B cell (primary cell): Measurements from ENCODE around the gene GPR156. TPM values are rescaled to one million over a fixed set of nuclear protein-coding genes. Genes with fewer than 3 reads are reported as not detected.

Source experiments
- ATAC-seq: fragments of 200-7000 bp; cut with Tn5 transposase; one replicate; pipeline ENCODE4 v1.10.0; 2021; ENCODE audit warnings: low read depth, mild to moderate bottlenecking, moderate number of reproducible peaks, moderate library complexity
- CTCF ChIA-PET: fragments of 350-600 bp; sonication (Branson Sonifier 250); formaldehyde crosslinking; loops from one replicate; lab custom pipeline; 2021; ENCODE audit warnings: antibody characterized with exemption, inconsistent platforms; lab: Charles Lee
- POLR2A ChIA-PET: fragments of 350-600 bp; sonication (Branson Sonifier 250); formaldehyde crosslinking; loops from one replicate; lab custom pipeline; 2021; ENCODE audit warnings: antibody characterized with exemption; lab: Charles Lee
- DNase-seq: peaks from one replicate; pipeline ENCODE4 v3.0.0; 2013
- H2AFZ ChIP-seq: 2 replicates; pipeline ENCODE4 v1.6.1; 2012; ENCODE audit warnings: mild to moderate bottlenecking, low read depth, low read length; ENCODE audit not compliant: insufficient read depth, poor library complexity, severe bottlenecking
- H3K27ac ChIP-seq, 2 donors: 1 replicate in 1 of 2; 2 replicates in 1 of 2; pipeline ENCODE4 v1.5.1; 2012 to 2013; ENCODE audit warnings: low read length in 2 of 2, mild to moderate bottlenecking in 2 of 2, moderate library complexity in 1 of 2
- H3K27me3 ChIP-seq, 4 experiments: fragments of 200-600 bp in 1 of 4; sonication (generic) in 1 of 4; replicated peaks in 1 of 4; 1 replicate in 2 of 4; 2 replicates in 2 of 4; pipeline versions ENCODE4 v1.6.1 to v1.7.0; 2013 to 2016; ENCODE audit warnings: low read length in 3 of 4, mild to moderate bottlenecking in 2 of 4, mixed read lengths in 1 of 4, moderate library complexity in 1 of 4; ENCODE audit not compliant: insufficient read depth in 4 of 4, control insufficient read depth in 3 of 4; ENCODE audit errors: control extremely low read depth in 1 of 4
- H3K36me3 ChIP-seq, 2 experiments: replicated peaks in 1 of 2; 1 replicate in 1 of 2; 2 replicates in 1 of 2; pipeline versions ENCODE4 v1.6.1 to v1.7.1; 2013; ENCODE audit warnings: low read length in 1 of 2; ENCODE audit not compliant: insufficient read depth in 2 of 2, control insufficient read depth in 1 of 2; ENCODE audit errors: control extremely low read depth in 1 of 2, extremely low read depth in 1 of 2
- H3K4me1 ChIP-seq, 2 donors: fragments of 200-600 bp in 1 of 2; sonication (generic) in 1 of 2; 1 replicate in 1 of 2; 2 replicates in 1 of 2; pipeline versions ENCODE4 v1.5.1 to v1.6.1; 2013 to 2017; ENCODE audit warnings: low read length in 2 of 2; ENCODE audit not compliant: control insufficient read depth in 2 of 2, insufficient read depth in 2 of 2
- H3K4me2 ChIP-seq: replicated peaks from 2 replicates; pipeline ENCODE3; 2012; ENCODE audit warnings: mild to moderate bottlenecking, low read depth, low read length; ENCODE audit not compliant: poor library complexity, severe bottlenecking
- H3K4me3 ChIP-seq, 5 experiments: fragments of 200-600 bp in 1 of 5; sonication (generic) in 1 of 5; 1 replicate in 3 of 5; 2 replicates in 2 of 5; pipeline versions ENCODE4 v1.5.1 to v1.7.0; 2011 to 2016; ENCODE audit warnings: low read length in 4 of 5, mild to moderate bottlenecking in 4 of 5, low read depth in 2 of 5, control low read depth in 1 of 5, moderate library complexity in 1 of 5; ENCODE audit not compliant: insufficient read depth in 1 of 5; ENCODE audit errors: control extremely low read depth in 1 of 5, extremely low read depth in 1 of 5
- H3K79me2 ChIP-seq: fragments of 200-600 bp; sonication (generic); one replicate; pipeline ENCODE4 v1.6.0; 2016; ENCODE audit warnings: low read length; ENCODE audit not compliant: control insufficient read depth, insufficient read depth
- H3K9ac ChIP-seq: fragments of 200-600 bp; sonication (generic); 2 replicates; pipeline ENCODE4 v1.6.1; 2017; ENCODE audit warnings: mild to moderate bottlenecking, low read length, moderate library complexity
- H3K9me3 ChIP-seq, 3 donors: one replicate each; pipeline versions ENCODE4 v1.6.1 to v1.7.1; 2013; ENCODE audit warnings: low read length in 2 of 3; ENCODE audit not compliant: control insufficient read depth in 2 of 3, insufficient read depth in 1 of 3; ENCODE audit errors: control extremely low read depth in 1 of 3
- H4K20me1 ChIP-seq: 2 replicates; pipeline ENCODE4 v1.6.0; 2012; ENCODE audit warnings: mild to moderate bottlenecking, low read length; ENCODE audit not compliant: insufficient read depth, control insufficient read depth, poor library complexity, severe bottlenecking
- H3K27ac Mint-ChIP-seq: one replicate; pipeline ENCODE4 v1.8.0; 2021; ENCODE audit warnings: mixed read lengths
- H3K27me3 Mint-ChIP-seq: one replicate; pipeline ENCODE4 v1.8.0; 2021; ENCODE audit warnings: mixed read lengths
- H3K4me1 Mint-ChIP-seq: one replicate; pipeline ENCODE4 v1.8.0; 2021; ENCODE audit warnings: mixed read lengths
- H3K4me3 Mint-ChIP-seq: one replicate; pipeline ENCODE4 v1.8.0; 2021; ENCODE audit warnings: mixed read lengths
- H3K9me3 Mint-ChIP-seq: one replicate; pipeline ENCODE4 v1.8.0; 2022; ENCODE audit warnings: mixed read lengths; ENCODE audit not compliant: insufficient read depth
- CTCF ChIP-seq: fragments of 200-600 bp; IDR thresholded peaks from one replicate; pipeline ENCODE4 v1.8.0; 2022; ENCODE audit warnings: antibody characterized with exemption, mild to moderate bottlenecking
- EZH2 ChIP-seq: IDR thresholded peaks from 2 replicates; pipeline ENCODE4 v1.6.1; 2012; ENCODE audit warnings: borderline replicate concordance, low read depth, mild to moderate bottlenecking, moderate library complexity, low read length; ENCODE audit not compliant: insufficient read depth, poor library complexity, severe bottlenecking
- WGBS: methylation state at CpG from one replicate; pipeline ENCODE4 v1.1.5; 2013; ENCODE audit warnings: missing lambda C conversion rate; ENCODE audit not compliant: insufficient coverage; 5-methylcytosine and 5-hydroxymethylcytosine counted together
- intact Hi-C: fragments of 100-400 bp; cut with micrococcal nuclease; formaldehyde crosslinking; loops from one replicate; pipeline ENCODE4 v1.10.0; 2022
- polyA plus RNA-seq: library from polyadenylated mRNA; depleted of rRNA; stranded (reverse); fragments of >200 nt; gene quantifications from 2 replicates; pipeline ENCODE4 v1.2.3, GENCODE V29; 2012
- total RNA-seq, 2 donors: library from RNA; stranded (reverse); fragments of 120-200 nt in 1 of 2; gene quantifications; 1 replicate in 1 of 2; 2 replicates in 1 of 2; pipeline versions ENCODE4 v1.2.3 to v1.2.4, GENCODE V29; 2013 to 2022

The GPR156 gene
- total and polyA plus RNA-seq, 2 donors (not counting 1 experiment from before 2014, with no cell fraction given), result 0.03 to 0.20 TPM

GRCh38 chr3:120147072-120147871 is 137.8 kb downstream of the GPR156 start:
- Mint-ChIP-seq H3K27ac (no peak overlapping the region), H3K9me3 (no peaks in the 10 kb centered on the region), H3K4me3 (no peak overlapping the region), H3K27me3 (peaks cover 4% of the 10 kb centered on the region), H3K4me1 (no peaks in the 10 kb centered on the region)
- peak; percentile 47 for DNase-seq
- Histone ChIP-seq H4K20me1 (no peaks in the 10 kb centered on the region), H2AFZ (no peak overlapping the region), H3K9me3 (no peaks in the 10 kb centered on the region), H3K79me2 (no peaks in the 10 kb centered on the region), H3K4me1 (no peaks in the 10 kb centered on the region), H3K27ac (no peak overlapping the region), H3K27me3 (no peaks in the 10 kb centered on the region), H3K36me3 (no peaks in the 10 kb centered on the region), H3K4me3 (no peak overlapping the region), H3K9ac (no peak overlapping the region), H3K4me2 (no peak overlapping the region)
- ChIA-PET CTCF (interaction anchor here (0.6 to 7.6 kb wide), 34 partner anchors 10 to 606 kb away, joined by 3 to 151 read pairs (median 3); no protein-coding TSS in a partner anchor), POLR2A (no interaction called here)
- WGBS, result 41% methylated on average over 5 of the region's 6 CpGs
- intact Hi-C loops, result loop anchor here (1.0 kb wide), 2 partner anchors 255 to 326 kb away; no protein-coding TSS in a partner anchor
- peak; percentile 51 for ATAC-seq
- TF ChIP-seq CTCF, result peak; percentile 58
- TF ChIP-seq EZH2, result no peak
